ENCODE measurements around the gene RERE.

Gene RERE

GRCh38 chr1:8370905-8371315, 446.5 kb downstream of the RERE start:
- peak in 1 of 10 donors; percentile 75 for DNase-seq
- intact Hi-C loops (cut with DNase I): loop anchor here (5.0 kb wide), 1 partner anchor 51 kb away; no protein-coding TSS in a partner anchor

- DNase-seq: no peak
- intact Hi-C loops (cut with DNase I): loop anchor here (5.0 kb wide), 1 partner anchor 52 kb away; no protein-coding TSS in a partner anchor
Observed at GRCh38 chr1:8370046-8370881, 447.2 kb downstream of the RERE start.

GRCh38 chr1:8368956-8369639, 448.3 kb downstream of the RERE start:
- intact Hi-C loops (cut with DNase I): no loop called here
- no peak for DNase-seq

- intact Hi-C loops (cut with DNase I): no loop called here
- DNase-seq: no peak
Observed at GRCh38 chr1:8367571-8368194, 449.8 kb downstream of the RERE start.

- intact Hi-C loops (cut with DNase I): no loop called here
- DNase-seq: peak in 1 of 10 donors; percentile 62
Observed at GRCh38 chr1:8365661-8366362, 451.6 kb downstream of the RERE start.

- DNase-seq: peak in 1 of 10 donors; percentile 63
- intact Hi-C loops (cut with DNase I): no loop called here
Observed at GRCh38 chr1:8364528-8365442, 452.7 kb downstream of the RERE start.

GRCh38 chr1:8363767-8364301, 453.6 kb downstream of the RERE start:
- DNase-seq: peak in 1 of 10 donors; percentile 77
- intact Hi-C loops (cut with DNase I): no loop called here

GRCh38 chr1:8363186-8363766, 454.2 kb downstream of the RERE start:
- DNase-seq: peak in 2 of 10 donors; percentile 33 to 52
- intact Hi-C loops (cut with DNase I): no loop called here

- intact Hi-C loops (cut with DNase I): no loop called here
- peak in 2 of 10 donors; percentile 59 to 72 for DNase-seq
Observed at GRCh38 chr1:8362701-8363101, 454.7 kb downstream of the RERE start.

- peak in 2 of 10 donors; percentile 33 to 37 for DNase-seq
- intact Hi-C loops (cut with DNase I): no loop called here
Observed at GRCh38 chr1:8361198-8361849, 456.1 kb downstream of the RERE start.

- peak in 1 of 10 donors; percentile 71 for DNase-seq
- intact Hi-C loops (cut with DNase I): no loop called here
Observed at GRCh38 chr1:8360493-8361197, 456.8 kb downstream of the RERE start.

GRCh38 chr1:8359617-8360481, 457.6 kb downstream of the RERE start:
- intact Hi-C loops (cut with DNase I): no loop called here
- peak in 2 of 10 donors; percentile 49 to 73 for DNase-seq

GRCh38 chr1:8358897-8359616, 458.4 kb downstream of the RERE start:
- DNase-seq: peak in 3 of 10 donors; percentile 30 to 80 (median 74)
- intact Hi-C loops (cut with DNase I): no loop called here

- intact Hi-C loops (cut with DNase I): no loop called here
- peak in 3 of 10 donors; percentile 57 to 82 (median 78) for DNase-seq
Observed at GRCh38 chr1:8358241-8358896, 459.1 kb downstream of the RERE start.

- intact Hi-C loops (cut with DNase I): no loop called here
Observed at GRCh38 chr1:8357329-8358101, 459.9 kb downstream of the RERE start.

More at GRCh38 chr1:8357329-8358101, 459.9 kb downstream of the RERE start:
- peak in 3 of 10 donors; percentile 47 to 80 (median 54) for DNase-seq

Measured in posterior cingulate gyrus (tissue), 11 donors.